Karpas-422 (cell line): ENCODE results near the gene MYH3. TPM values are rescaled to one million over a fixed set of nuclear protein-coding genes. Genes with fewer than 3 reads are reported as not detected.

ENCODE experiments used
- DNase-seq: peaks from one replicate; pipeline ENCODE4 v3.0.0-alpha.2; 2015
- H2AFZ ChIP-seq: fragments of 200-600 bp; sonication (generic); 2 replicates; pipeline ENCODE4 v1.6.1; 2014; ENCODE audit warnings: antibody characterized with exemption, low read length, mixed read lengths
- H3K27ac ChIP-seq: fragments of 200-600 bp; sonication (generic); 2 replicates; pipeline ENCODE4 v1.5.1; 2014; ENCODE audit warnings: mild to moderate bottlenecking, low read length, moderate library complexity
- H3K27me3 ChIP-seq: fragments of 200-600 bp; sonication (generic); 2 replicates; pipeline ENCODE4 v1.6.1; 2014; ENCODE audit warnings: low read length, mixed read lengths
- H3K36me3 ChIP-seq: fragments of 200-600 bp; sonication (generic); 2 replicates; pipeline ENCODE4 v1.6.1; 2014; ENCODE audit warnings: low read length, mixed read lengths; ENCODE audit not compliant: insufficient read depth
- H3K4me1 ChIP-seq: fragments of 200-600 bp; sonication (generic); 2 replicates; pipeline ENCODE4 v1.6.1; 2014; ENCODE audit warnings: mild to moderate bottlenecking, low read length, mixed read lengths
- H3K4me2 ChIP-seq: fragments of 200-600 bp; sonication (generic); 2 replicates; pipeline ENCODE4 v1.6.1; 2014; ENCODE audit warnings: low read length, low read depth, mild to moderate bottlenecking; ENCODE audit not compliant: poor library complexity, severe bottlenecking
- H3K4me3 ChIP-seq: fragments of 200-600 bp; sonication (generic); 2 replicates; pipeline ENCODE4 v1.5.1; 2014; ENCODE audit warnings: mild to moderate bottlenecking, antibody characterized with exemption, low read length, mixed read lengths
- H3K79me2 ChIP-seq: fragments of 200-600 bp; sonication (generic); 2 replicates; pipeline ENCODE4 v1.6.1; 2014; ENCODE audit warnings: mild to moderate bottlenecking, low read length, mixed read lengths
- H3K9ac ChIP-seq: fragments of 200-600 bp; sonication (generic); 2 replicates; pipeline ENCODE4 v1.6.0; 2014; ENCODE audit warnings: low read length
- H3K9me2 ChIP-seq: fragments of 200-600 bp; sonication (generic), shearing (Covaris generic); replicated peaks from 2 replicates; pipeline ENCODE4 v1.6.0; 2014; ENCODE audit warnings: mild to moderate bottlenecking, low read length, moderate library complexity; ENCODE audit not compliant: insufficient read depth
- H3K9me3 ChIP-seq: fragments of 300-700, 200-600 bp; sonication (generic); 2 replicates; pipeline ENCODE4 v1.6.1; 2014; ENCODE audit warnings: low read length, mixed read lengths
- H4K20me1 ChIP-seq: fragments of 200-600 bp; sonication (generic); 2 replicates; pipeline ENCODE4 v1.6.1; 2014; ENCODE audit warnings: mild to moderate bottlenecking, antibody characterized with exemption, low read length, low read depth; ENCODE audit not compliant: insufficient read depth
- total RNA-seq: library from RNA; depleted of rRNA; stranded (reverse); fragments of >200 nt; shearing (Covaris generic); gene quantifications from 2 replicates; pipeline ENCODE4 v1.2.3, GENCODE V29; 2014; ENCODE audit warnings: low replicate concordance; rRNA removed

The MYH3 gene
- total RNA-seq, 1 experiment from 2014 or later, result 1.0 TPM

DNA sequence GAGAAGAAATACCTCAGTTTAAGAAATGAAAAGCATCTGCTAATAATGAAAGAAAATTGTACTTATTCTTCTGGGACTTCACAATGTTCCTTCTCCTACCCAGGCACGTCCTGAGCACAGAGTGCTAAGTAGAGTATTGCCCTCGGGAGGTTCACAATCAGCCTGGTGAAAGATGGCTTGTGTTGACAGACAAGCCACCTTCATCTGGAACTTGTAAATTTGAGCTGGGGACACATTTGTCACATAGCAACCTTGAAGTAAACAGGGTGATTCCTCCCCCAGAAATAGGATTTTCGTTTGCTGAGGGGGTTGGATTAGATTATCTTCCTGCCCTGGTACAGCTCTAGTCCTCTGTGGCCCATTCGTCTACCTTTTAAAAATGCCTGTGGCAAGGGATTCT lies 73.3 kb downstream of the MYH3 start:
- Histone ChIP-seq H3K9me2 (no peaks in the 10 kb centered on the region), H3K79me2 (no peaks in the 10 kb centered on the region), H3K9me3 (no peaks in the 10 kb centered on the region), H3K4me1 (peaks cover 6% of the 10 kb centered on the region), H3K4me2 (no peak overlapping the region), H2AFZ (no peak overlapping the region), H3K27ac (no peak overlapping the region), H3K9ac (no peak overlapping the region), H4K20me1 (no peaks in the 10 kb centered on the region), H3K4me3 (no peak overlapping the region), H3K36me3 (no peaks in the 10 kb centered on the region), H3K27me3 (no peaks in the 10 kb centered on the region; the same call in none of the 2 replicates)
- no peak for DNase-seq

DNA sequence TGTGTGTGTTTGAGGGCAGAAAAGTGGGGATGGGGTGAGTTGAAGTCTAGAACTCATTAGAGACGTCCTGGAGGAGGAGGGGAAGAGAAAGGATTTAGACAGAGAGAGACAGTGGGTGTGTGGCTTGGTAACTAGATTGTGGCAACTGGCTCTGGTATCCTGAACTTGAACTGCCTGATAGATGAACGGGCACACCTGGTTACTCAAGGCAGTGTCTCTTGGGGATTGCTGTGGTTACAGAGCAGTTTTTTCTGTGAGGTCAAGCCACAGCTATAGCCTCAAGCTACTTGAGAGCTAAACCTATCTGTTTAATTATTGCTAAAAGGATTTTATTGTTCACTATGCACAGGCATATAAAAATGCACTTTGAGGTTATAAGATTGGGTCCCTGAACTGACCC lies 77.8 kb downstream of the MYH3 start:
- peaks cover 6% of the 10 kb centered on the region for H3K4me1 ChIP-seq
- DNase-seq, result peak; percentile 45

More for the DNA sequence above, 77.8 kb downstream of the MYH3 start:
- no peak overlapping the region for H3K9ac ChIP-seq
- no peaks in the 10 kb centered on the region for H4K20me1 ChIP-seq
- no peaks in the 10 kb centered on the region for H3K79me2 ChIP-seq
- H3K36me3 ChIP-seq, result no peaks in the 10 kb centered on the region
- H3K9me2 ChIP-seq, result no peaks in the 10 kb centered on the region
- H2AFZ ChIP-seq, result no peak overlapping the region
- no peaks in the 10 kb centered on the region for H3K9me3 ChIP-seq
- no peak overlapping the region for H3K27ac ChIP-seq
- no peak overlapping the region for H3K4me3 ChIP-seq
- H3K4me2 ChIP-seq, result no peak overlapping the region
- H3K27me3 ChIP-seq, result no peaks in the 10 kb centered on the region; the same call in none of the 2 replicates

Other genes with a start within 250 kb of the MYH3 start
- not detected in 2 replicates for gene MYH8, start 235.4 kb downstream of the MYH3 start, total RNA-seq
- not detected in 2 replicates for gene MYH4, start 187.8 kb downstream of the MYH3 start, total RNA-seq
- not detected in 2 replicates for gene MYH1, start 138.8 kb downstream of the MYH3 start, total RNA-seq
- gene MYH2, start 107.7 kb downstream of the MYH3 start, total RNA-seq, result not detected in 2 replicates
- gene SCO1, start 40.2 kb upstream of the MYH3 start, total RNA-seq, result 39.7 and 51.5 TPM in 2 replicates
- 4.7 and 7.8 TPM in 2 replicates for gene ADPRM, start 40.3 kb upstream of the MYH3 start, total RNA-seq
- gene TMEM220, start 72.7 kb upstream of the MYH3 start, total RNA-seq, result not detected in 2 replicates
- not detected in 2 replicates for gene TMEM238L, start 146.8 kb upstream of the MYH3 start, total RNA-seq
- not detected in 2 replicates for gene PIRT, start 180.8 kb upstream of the MYH3 start, total RNA-seq